ENCODE measurements around the gene CPTP. TPM values are rescaled to one million over a fixed set of nuclear protein-coding genes. Genes with fewer than 3 reads are reported as not detected.
A peak's percentile ranks its signal among the peaks of the same experiment; 100 is the strongest.

CPTP gene
- total and polyA plus RNA-seq, 2 of the 13 experiments (the other 11 are each of a cell fraction or from before 2014, with no cell fraction given) = 5.5 to 9.3 TPM

DNA sequence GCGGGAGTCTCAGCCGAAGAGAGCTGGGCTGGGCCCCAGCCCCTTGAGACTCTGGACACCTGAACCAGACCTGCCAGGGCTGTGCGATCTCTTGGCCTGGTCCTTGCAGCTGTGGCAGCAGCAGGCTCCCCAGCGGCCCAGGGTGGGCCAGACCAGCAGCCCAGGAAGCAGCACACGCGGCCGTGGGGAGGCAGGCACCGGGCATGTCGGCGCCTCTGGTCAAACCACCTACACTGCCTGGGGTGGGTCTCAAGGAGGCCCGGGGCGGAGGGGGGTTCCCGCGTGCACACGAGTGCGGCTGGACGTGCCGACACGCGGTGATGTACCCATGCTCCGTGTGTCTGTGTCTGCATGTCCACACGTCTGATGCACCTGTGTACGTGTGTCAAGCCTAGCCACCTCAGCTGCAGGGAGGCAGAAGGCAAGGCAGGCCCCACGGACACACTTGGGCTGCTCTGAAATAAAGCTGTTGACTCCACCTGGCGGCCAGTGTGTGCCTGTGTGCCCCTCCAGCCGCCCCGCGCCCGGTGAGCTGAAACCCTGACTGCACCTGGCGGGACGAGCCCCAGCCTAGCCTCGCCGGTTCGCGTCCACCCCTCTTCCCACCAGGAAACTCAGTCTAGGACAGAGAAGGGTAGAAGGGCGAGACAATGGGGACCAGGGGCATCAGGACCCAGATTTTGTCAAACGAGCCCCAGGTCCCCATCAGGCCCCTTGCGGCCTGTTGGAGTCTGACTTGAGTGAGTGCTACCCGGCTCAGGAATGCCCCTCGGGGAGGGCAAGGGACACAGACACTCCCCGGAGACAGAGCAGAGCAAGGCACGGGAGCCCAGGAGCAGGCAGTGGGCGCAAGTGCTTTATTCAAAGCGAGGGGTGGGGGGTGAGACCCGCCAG is 32.8 kb upstream of the CPTP start (continued):
- TF ChIP-seq PRMT3 (CRISPR knock-in tag; IDR thresholded peaks at IDR 0.05; ENCODE audit: borderline replicate concordance, low read depth) (no peak), SATB2 (CRISPR knock-in tag; IDR thresholded peaks at IDR 0.05) (no peak), FOXC1 (CRISPR knock-in tag; IDR thresholded peaks at IDR 0.05; ENCODE audit: borderline replicate concordance) (0 out of 2 replicates have a peak, but pooled peaks have one; percentile 58), MZF1 (CRISPR knock-in tag; IDR thresholded peaks at IDR 0.05; ENCODE audit: borderline replicate concordance) (no peak), ZNF720 (CRISPR knock-in tag; IDR thresholded peaks at IDR 0.05) (no peak), FOSL1 (CRISPR knock-in tag; IDR thresholded peaks at IDR 0.05; ENCODE audit: borderline replicate concordance) (no peak), PHF5A (CRISPR knock-in tag; IDR thresholded peaks at IDR 0.05; ENCODE audit: low read depth, unreplicated experiment) (no peak), SMAD3 (CRISPR knock-in tag; IDR thresholded peaks at IDR 0.05) (no peak)
- TF ChIP-seq, protein P1, sequence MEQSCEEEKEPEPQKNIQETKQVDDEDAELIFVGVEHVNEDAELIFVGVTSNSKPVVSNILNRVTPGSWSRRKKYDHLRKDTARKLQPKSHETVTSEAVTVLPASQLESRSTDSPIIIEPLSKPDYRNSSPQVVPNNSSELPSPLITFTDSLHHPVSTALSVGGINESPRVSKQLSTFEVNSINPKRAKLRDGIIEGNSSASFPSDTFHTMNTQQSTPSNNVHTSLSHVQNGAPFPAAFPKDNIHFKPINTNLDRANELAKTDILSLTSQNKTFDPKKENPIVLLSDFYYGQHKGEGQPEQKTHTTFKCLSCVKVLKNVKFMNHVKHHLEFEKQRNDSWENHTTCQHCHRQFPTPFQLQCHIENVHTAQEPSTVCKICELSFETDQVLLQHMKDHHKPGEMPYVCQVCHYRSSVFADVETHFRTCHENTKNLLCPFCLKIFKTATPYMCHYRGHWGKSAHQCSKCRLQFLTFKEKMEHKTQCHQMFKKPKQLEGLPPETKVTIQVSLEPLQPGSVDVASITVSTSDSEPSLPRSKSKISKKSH (CRISPR knock-in tag; IDR thresholded peaks at IDR 0.05; ENCODE audit: borderline replicate concordance) = 0 out of 2 replicates have a peak, but pooled peaks have one; percentile 41
- TF ChIP-seq, protein P2, sequence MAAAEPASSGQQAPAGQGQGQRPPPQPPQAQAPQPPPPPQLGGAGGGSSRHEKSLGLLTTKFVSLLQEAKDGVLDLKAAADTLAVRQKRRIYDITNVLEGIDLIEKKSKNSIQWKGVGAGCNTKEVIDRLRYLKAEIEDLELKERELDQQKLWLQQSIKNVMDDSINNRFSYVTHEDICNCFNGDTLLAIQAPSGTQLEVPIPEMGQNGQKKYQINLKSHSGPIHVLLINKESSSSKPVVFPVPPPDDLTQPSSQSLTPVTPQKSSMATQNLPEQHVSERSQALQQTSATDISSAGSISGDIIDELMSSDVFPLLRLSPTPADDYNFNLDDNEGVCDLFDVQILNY (CRISPR knock-in tag; conservative IDR thresholded peaks at IDR 0.05) = no peak
- TF ChIP-seq, protein P3, sequence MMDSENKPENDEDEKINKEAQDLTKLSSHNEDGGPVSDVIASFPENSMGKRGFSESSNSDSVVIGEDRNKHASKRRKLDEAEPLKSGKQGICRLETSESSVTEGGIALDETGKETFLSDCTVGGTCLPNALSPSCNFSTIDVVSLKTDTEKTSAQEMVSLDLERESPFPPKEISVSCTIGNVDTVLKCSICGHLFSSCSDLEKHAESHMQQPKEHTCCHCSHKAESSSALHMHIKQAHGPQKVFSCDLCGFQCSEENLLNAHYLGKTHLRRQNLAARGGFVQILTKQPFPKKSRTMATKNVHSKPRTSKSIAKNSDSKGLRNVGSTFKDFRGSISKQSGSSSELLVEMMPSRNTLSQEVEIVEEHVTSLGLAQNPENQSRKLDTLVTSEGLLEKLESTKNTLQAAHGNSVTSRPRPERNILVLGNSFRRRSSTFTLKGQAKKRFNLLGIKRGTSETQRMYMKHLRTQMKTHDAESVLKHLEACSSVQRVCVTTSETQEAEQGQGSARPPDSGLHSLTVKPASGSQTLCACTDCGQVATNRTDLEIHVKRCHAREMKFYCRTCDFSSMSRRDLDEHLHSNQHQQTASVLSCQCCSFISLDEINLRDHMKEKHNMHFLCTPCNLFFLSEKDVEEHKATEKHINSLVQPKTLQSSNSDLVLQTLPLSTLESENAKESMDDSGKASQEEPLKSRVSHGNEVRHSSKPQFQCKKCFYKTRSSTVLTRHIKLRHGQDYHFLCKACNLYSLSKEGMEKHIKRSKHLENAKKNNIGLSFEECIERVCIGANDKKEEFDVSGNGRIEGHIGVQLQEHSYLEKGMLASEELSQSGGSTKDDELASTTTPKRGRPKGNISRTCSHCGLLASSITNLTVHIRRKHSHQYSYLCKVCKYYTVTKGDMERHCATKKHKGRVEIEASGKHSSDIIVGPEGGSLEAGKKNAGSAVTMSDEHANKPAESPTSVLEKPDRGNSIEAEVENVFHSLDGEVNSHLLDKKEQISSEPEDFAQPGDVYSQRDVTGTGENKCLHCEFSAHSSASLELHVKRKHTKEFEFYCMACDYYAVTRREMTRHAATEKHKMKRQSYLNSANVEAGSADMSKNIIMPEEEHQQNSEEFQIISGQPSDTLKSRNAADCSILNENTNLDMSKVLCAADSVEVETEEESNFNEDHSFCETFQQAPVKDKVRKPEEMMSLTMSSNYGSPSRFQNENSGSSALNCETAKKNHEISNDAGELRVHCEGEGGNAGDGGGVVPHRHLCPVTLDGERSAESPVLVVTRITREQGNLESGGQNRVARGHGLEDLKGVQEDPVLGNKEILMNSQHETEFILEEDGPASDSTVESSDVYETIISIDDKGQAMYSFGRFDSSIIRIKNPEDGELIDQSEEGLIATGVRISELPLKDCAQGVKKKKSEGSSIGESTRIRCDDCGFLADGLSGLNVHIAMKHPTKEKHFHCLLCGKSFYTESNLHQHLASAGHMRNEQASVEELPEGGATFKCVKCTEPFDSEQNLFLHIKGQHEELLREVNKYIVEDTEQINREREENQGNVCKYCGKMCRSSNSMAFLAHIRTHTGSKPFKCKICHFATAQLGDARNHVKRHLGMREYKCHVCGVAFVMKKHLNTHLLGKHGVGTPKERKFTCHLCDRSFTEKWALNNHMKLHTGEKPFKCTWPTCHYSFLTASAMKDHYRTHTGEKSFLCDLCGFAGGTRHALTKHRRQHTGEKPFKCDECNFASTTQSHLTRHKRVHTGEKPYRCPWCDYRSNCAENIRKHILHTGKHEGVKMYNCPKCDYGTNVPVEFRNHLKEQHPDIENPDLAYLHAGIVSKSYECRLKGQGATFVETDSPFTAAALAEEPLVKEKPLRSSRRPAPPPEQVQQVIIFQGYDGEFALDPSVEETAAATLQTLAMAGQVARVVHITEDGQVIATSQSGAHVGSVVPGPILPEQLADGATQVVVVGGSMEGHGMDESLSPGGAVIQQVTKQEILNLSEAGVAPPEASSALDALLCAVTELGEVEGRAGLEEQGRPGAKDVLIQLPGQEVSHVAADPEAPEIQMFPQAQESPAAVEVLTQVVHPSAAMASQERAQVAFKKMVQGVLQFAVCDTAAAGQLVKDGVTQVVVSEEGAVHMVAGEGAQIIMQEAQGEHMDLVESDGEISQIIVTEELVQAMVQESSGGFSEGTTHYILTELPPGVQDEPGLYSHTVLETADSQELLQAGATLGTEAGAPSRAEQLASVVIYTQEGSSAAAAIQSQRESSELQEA (CRISPR knock-in tag; IDR thresholded peaks at IDR 0.05; ENCODE audit: not compliant biosample characterization) = no peak
- TF ChIP-seq, protein P4, sequence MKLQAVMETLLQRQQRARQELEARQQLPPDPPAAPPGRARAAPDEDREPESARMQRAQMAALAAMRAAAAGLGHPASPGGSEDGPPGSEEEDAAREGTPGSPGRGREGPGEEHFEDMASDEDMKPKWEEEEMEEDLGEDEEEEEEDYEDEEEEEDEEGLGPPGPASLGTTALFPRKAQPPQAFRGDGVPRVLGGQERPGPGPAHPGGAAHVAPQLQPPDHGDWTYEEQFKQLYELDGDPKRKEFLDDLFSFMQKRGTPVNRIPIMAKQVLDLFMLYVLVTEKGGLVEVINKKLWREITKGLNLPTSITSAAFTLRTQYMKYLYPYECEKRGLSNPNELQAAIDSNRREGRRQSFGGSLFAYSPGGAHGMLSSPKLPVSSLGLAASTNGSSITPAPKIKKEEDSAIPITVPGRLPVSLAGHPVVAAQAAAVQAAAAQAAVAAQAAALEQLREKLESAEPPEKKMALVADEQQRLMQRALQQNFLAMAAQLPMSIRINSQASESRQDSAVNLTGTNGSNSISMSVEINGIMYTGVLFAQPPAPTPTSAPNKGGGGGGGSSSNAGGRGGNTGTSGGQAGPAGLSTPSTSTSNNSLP (IDR thresholded peaks at IDR 0.05; ENCODE audit: low read depth, low read length) = no peak
